Measurements from ENCODE around the gene BOLA1.
"Not testable (repeated sequence)": the region's sequence is repeated elsewhere in the genome, so short reads cannot be mapped to it uniquely, and the experiment has no call there.

Gene BOLA1

DNA sequence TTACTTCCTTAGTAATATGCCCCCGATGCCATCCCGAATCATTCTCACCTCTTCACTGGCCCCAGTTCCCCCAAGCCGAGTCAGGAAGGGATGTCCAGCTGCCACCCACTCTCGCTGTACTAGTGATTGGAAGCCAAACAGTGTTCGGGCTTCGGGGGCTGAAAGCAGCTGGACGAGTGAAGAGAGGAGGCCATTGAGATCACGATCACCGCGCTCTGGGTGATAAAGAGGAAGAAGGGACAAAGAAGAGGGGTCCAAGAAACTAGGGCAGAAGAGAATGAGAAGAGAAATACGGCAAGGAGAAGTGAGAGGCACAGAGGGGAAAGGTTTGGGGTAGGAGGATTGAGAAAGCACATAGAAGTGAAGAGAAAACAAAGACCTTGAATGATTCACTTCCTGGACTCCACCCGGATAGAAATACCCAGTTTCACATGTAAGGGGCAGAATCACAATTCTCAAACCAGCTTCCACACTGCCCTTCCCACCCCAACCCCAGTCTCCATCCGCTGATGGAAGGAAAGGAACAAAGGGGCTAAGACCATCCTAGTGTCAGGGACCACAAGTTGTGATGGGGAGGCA lies 31.9 kb downstream of the BOLA1 start:
- DNase-seq (ENCODE audit: low spot score): no peak

- DNase-seq (ENCODE audit: low spot score): no peak
Observed at GRCh38 chr1:149932474-149932873, 33.1 kb downstream of the BOLA1 start.

DNA sequence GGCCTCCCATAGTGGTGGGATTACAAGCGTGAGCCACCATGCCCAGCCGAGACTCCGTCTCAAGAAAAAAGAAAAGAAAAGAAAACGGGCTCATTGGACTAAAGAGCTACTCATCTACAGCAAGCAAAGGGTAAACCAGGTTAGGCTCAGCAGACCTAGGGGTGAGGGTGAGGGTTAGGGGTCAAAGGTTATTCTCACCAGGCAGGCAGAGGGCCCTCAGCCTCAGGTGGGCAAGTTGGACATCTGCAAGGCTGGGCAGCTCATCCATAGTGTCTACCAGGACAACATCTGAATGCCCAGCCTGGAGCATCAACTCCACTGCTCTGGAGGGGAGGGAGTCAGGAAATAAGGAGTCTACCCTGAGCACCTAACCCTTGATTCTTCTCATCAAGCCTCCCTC lies 33.8 kb downstream of the BOLA1 start:
- no peak for DNase-seq (ENCODE audit: low spot score)

GRCh38 chr1:149934356-149934755 lies 35.0 kb downstream of the BOLA1 start:
- DNase-seq (ENCODE audit: low spot score): no peak

DNA sequence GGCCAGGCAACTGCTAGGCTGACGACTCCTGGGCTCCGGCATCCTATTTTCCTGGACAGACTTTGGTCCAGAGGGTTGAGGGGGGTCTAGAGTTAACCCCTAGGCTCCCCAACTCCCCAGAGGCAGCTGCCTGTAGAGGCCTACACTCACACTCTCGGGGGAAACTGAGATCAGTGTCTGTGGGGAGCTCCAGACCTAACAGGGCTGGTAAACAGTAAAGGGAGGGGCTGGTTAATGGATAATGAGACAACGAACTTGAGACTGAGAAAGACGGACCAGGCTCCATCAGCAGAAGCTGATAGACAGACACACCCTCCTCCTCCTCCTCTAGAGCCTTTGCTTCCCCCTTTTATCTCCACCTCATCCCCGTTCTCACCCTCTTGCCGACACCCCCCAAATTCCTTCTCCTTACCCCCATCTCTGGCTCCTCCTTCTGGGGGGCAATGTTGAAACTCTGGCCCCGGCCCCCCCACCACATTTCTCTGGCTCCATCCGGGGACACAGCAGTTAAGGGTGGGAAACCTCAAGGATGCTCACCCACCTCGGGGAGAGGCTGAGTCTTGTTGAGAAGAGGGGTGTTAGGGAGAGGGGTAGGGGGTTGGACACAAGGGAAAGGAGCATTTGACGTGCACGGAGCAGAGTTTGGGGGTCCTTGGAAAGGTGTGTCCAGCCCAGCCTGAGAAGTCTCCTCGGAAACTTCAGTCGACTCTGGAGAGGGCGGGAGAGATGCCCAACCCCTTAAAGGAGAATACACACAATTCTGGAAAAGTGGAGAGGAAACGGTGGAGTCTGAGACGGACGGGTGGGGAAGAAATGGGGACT lies 37.0 kb downstream of the BOLA1 start, which contains the start of gene MTMR11:
Gene MTMR11, minus strand, starts transcription at position 710 of the 822 bp plus-strand sequence. Its CDS starts 232 bp downstream, at position 478.
- DNase-seq (ENCODE audit: low spot score): no peak

DNA sequence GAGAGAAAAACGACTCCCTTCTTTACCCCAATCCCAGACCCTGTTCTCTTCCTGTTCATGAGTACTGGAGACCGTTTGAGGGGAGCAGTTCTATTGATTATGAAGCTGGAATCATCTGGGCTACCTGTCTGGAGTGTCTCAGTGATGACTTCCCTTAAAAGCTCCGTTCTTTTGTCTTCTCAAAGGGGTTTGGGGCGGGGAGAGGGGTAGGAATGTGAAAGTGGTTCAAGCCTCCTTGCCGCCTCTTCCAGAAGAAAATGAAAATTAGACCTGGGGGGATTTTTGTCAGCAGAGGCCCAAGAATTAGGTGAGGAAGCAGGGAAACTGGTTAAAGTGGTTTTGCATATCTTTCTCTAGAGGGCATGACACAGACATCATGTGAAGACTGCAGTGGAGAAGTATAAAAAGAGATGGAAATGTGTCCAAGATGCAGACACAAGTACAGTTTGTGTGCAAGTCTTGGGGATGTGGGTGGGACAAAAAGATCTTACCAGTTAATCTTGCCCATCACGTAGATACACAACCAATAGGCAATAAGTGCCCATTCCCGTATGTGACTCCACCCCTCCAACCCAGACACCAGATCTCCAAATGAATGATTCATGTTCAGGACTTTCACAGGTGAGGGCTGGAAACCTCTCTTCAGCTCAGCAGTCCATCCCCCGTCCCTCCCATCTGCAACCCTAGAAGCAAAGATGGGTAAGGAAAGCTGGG lies 37.8 kb downstream of the BOLA1 start:
- no peak for DNase-seq (ENCODE audit: low spot score)

GRCh38 chr1:149937759-149938158 lies 38.4 kb downstream of the BOLA1 start:
- peak; percentile 35 for DNase-seq (ENCODE audit: low spot score)

GRCh38 chr1:149938668-149939003 lies 39.3 kb downstream of the BOLA1 start:
- DNase-seq (ENCODE audit: low spot score): not testable (repeated sequence)

DNA sequence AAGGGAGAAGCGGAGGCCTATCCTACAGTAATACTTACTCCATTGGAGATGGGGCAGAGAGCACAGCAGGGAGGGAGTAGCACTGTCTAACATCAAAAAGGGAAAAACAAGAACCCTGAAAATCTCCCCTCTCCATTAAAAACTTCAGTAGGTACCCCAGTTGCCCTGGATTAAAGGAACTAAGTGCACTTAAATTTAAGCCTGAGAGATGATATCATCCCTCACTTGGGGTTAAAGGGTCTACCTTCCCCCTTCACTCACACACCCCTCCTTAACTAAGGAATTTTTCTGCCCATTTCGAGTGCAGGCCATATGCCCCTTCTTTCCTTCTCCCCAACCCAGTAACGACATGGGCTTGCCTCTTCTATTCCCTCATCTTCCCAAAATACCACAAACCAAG lies 41.1 kb downstream of the BOLA1 start:
- no peak for DNase-seq (ENCODE audit: low spot score)

- no peak for DNase-seq (ENCODE audit: low spot score)
Observed at GRCh38 chr1:149942207-149942606, 42.8 kb downstream of the BOLA1 start.

DNA sequence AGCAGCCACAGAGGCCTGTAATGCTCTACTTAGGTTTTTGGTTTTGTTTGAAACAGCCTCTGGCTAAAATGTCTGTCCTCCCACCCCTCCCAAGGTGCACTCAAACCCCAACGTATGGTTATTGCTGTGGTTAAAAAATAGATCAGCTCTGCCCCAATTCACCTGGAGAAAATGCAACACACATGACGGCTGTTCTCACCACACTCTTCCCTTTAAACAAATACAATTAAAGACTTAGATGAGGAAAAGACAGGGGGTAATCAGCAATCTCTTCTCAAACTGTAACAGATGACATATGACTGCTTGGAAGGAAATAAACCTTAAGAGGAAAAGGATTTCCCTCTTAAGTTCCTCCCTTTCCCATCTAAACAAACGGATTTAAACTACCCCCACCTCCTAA lies 43.5 kb downstream of the BOLA1 start:
- no peak for DNase-seq (ENCODE audit: low spot score)

GRCh38 chr1:149945206-149945605 lies 45.8 kb downstream of the BOLA1 start:
- no peak for DNase-seq (ENCODE audit: low spot score)

GRCh38 chr1:149949911-149950310 lies 50.5 kb downstream of the BOLA1 start:
- no peak for DNase-seq (ENCODE audit: low spot score)

Measured in activated CD4-positive, alpha-beta T cell treated with anti-CD3 and anti-CD28 coated beads, Interleukin-2, Interleukin-4, amounts not matched to agents 100 ng/mL and 50 ng/mL, durations not matched to agents 16 hours and 8 hours (primary cell).